Trophoblast cell (in vitro differentiated cells and primary cell): Measurements from ENCODE around the gene TMEM45A.
A peak's percentile ranks its signal among the peaks of the same experiment; 100 is the strongest.

Source experiments
- DNase-seq, 2 donors: peaks; one replicate each; pipeline ENCODE4 v3.0.0-alpha.2; 2016
- H2AFZ ChIP-seq: 2 replicates; pipeline ENCODE4 v1.6.1; 2013; ENCODE audit warnings: low read length, moderate library complexity, mild to moderate bottlenecking; ENCODE audit not compliant: insufficient read depth, poor library complexity
- H2AK5ac ChIP-seq: 2 replicates; pipeline ENCODE4 v1.6.1; 2013; ENCODE audit warnings: mild to moderate bottlenecking, low read length
- H2BK120ac ChIP-seq: 2 replicates; pipeline ENCODE4 v1.6.1; 2013; ENCODE audit warnings: low read length, mild to moderate bottlenecking, moderate library complexity; ENCODE audit not compliant: insufficient read depth, poor library complexity
- H2BK12ac ChIP-seq: 2 replicates; pipeline ENCODE4 v1.6.1; 2013; ENCODE audit warnings: mild to moderate bottlenecking, low read length, moderate library complexity
- H2BK5ac ChIP-seq: 2 replicates; pipeline ENCODE4 v1.6.1; 2013; ENCODE audit warnings: low read length, low read depth, moderate library complexity, mild to moderate bottlenecking; ENCODE audit not compliant: poor library complexity
- H3K14ac ChIP-seq: 2 replicates; pipeline ENCODE4 v1.6.1; 2013; ENCODE audit warnings: mild to moderate bottlenecking, low read length
- H3K18ac ChIP-seq: 2 replicates; pipeline ENCODE4 v1.6.1; 2013; ENCODE audit warnings: mild to moderate bottlenecking, low read length
- H3K23ac ChIP-seq: 2 replicates; pipeline ENCODE4 v1.6.1; 2013; ENCODE audit warnings: low read length
- H3K27ac ChIP-seq: 2 replicates; pipeline ENCODE4 v1.5.1; 2013; ENCODE audit warnings: low read depth, mild to moderate bottlenecking, inconsistent platforms, low read length, moderate library complexity
- H3K27me3 ChIP-seq: 2 replicates; pipeline ENCODE4 v1.6.1; 2013; ENCODE audit warnings: inconsistent platforms, mild to moderate bottlenecking, low read length, moderate library complexity; ENCODE audit not compliant: insufficient read depth
- H3K36me3 ChIP-seq, 2 experiments: 1 replicate in 1 of 2; 2 replicates in 1 of 2; pipeline ENCODE4 v1.6.1; 2013; ENCODE audit warnings: low read length in 2 of 2, mild to moderate bottlenecking in 2 of 2, moderate library complexity in 1 of 2; ENCODE audit not compliant: insufficient read depth in 2 of 2, control insufficient read depth in 1 of 2
- H3K4ac ChIP-seq: 2 replicates; pipeline ENCODE4 v1.6.1; 2013; ENCODE audit warnings: low read depth, mild to moderate bottlenecking, low read length, moderate library complexity
- H3K4me1 ChIP-seq, 2 experiments: 1 replicate in 1 of 2; 2 replicates in 1 of 2; pipeline ENCODE4 v1.6.1; 2013; ENCODE audit warnings: low read length in 2 of 2, mild to moderate bottlenecking in 2 of 2, moderate library complexity in 1 of 2; ENCODE audit not compliant: insufficient read depth in 2 of 2, control insufficient read depth in 1 of 2
- H3K4me2 ChIP-seq: 2 replicates; pipeline ENCODE4 v1.6.1; 2013; ENCODE audit warnings: inconsistent platforms, mild to moderate bottlenecking, low read length, moderate library complexity
- H3K4me3 ChIP-seq: 2 replicates; pipeline ENCODE4 v1.5.1; 2013; ENCODE audit warnings: mild to moderate bottlenecking, low read depth, low read length, inconsistent platforms
- H3K79me1 ChIP-seq: one replicate; pipeline ENCODE4 v1.6.1; 2013; ENCODE audit warnings: low read length
- H3K79me2 ChIP-seq: 2 replicates; pipeline ENCODE4 v1.6.1; 2013; ENCODE audit warnings: low read length, mild to moderate bottlenecking; ENCODE audit not compliant: control insufficient read depth, insufficient read depth, poor library complexity
- H3K9ac ChIP-seq: 2 replicates; pipeline ENCODE4 v1.6.1; 2013; ENCODE audit warnings: mild to moderate bottlenecking, low read length
- H3K9me3 ChIP-seq: 2 replicates; pipeline ENCODE4 v1.6.1; 2013; ENCODE audit warnings: low read depth, mild to moderate bottlenecking, control low read depth, inconsistent platforms, low read length; ENCODE audit not compliant: insufficient read depth
- H4K12ac ChIP-seq: 2 replicates; pipeline ENCODE4 v1.6.1; 2013; ENCODE audit warnings: low read depth, mild to moderate bottlenecking, low read length, moderate library complexity
- H4K8ac ChIP-seq: 2 replicates; pipeline ENCODE4 v1.6.1; 2013; ENCODE audit warnings: low read depth, mild to moderate bottlenecking, low read length, moderate library complexity
- H4K91ac ChIP-seq: one replicate; pipeline ENCODE4 v1.6.1; 2013; ENCODE audit warnings: low read depth, mild to moderate bottlenecking, low read length, moderate library complexity
- WGBS: extraction: QIAGEN DNeasy Blood & Tissue Kit; methylation state at CpG from one replicate; pipeline ENCODE4 v1.1.7; 2013; ENCODE audit warnings: missing lambda C conversion rate; ENCODE audit not compliant: insufficient read length, insufficient coverage; ENCODE audit errors: extremely low coverage; 5-methylcytosine and 5-hydroxymethylcytosine counted together

The TMEM45A gene

GRCh38 chr3:100457811-100458210 is 34.6 kb upstream of the TMEM45A start:
- Histone ChIP-seq H3K79me1 (no peaks in the 10 kb centered on the region), H4K91ac (no peak overlapping the region)
- WGBS: no CpG with 5 or more reads among the region's 1 CpG

GRCh38 chr3:100458814-100459213 is 33.6 kb upstream of the TMEM45A start:
- WGBS: no CpG with 5 or more reads among the region's 1 CpG
- no peak overlapping the region for H2AFZ ChIP-seq
- no peaks in the 10 kb centered on the region for H3K4me1 ChIP-seq
- H3K23ac ChIP-seq: no peak overlapping the region
- no peak overlapping the region for H2BK120ac ChIP-seq
- no peak overlapping the region for H3K4me2 ChIP-seq
- H3K4me3 ChIP-seq: no peak overlapping the region
- DNase-seq: no peak
- no peaks in the 10 kb centered on the region for H3K79me1 ChIP-seq
- H3K27me3 ChIP-seq: no peaks in the 10 kb centered on the region
- H3K14ac ChIP-seq: no peak overlapping the region
- H3K27ac ChIP-seq: no peak overlapping the region
- H2BK5ac ChIP-seq: no peak overlapping the region
- no peak overlapping the region for H4K12ac ChIP-seq
- H3K4ac ChIP-seq: no peak overlapping the region
- no peaks in the 10 kb centered on the region for H3K9me3 ChIP-seq
- no peak overlapping the region for H2AK5ac ChIP-seq
- no peaks in the 10 kb centered on the region for H3K79me2 ChIP-seq
- no peak overlapping the region for H4K91ac ChIP-seq
- H2BK12ac ChIP-seq: no peak overlapping the region
- H3K36me3 ChIP-seq: no peaks in the 10 kb centered on the region
- H4K8ac ChIP-seq: no peak overlapping the region
- H3K18ac ChIP-seq: no peak overlapping the region
- H3K9ac ChIP-seq: no peak overlapping the region

More at GRCh38 chr3:100457811-100458210, 34.6 kb upstream of the TMEM45A start:
- Histone ChIP-seq H3K14ac (no peak overlapping the region), H3K23ac (no peak overlapping the region), H3K27me3 (no peaks in the 10 kb centered on the region), H2BK12ac (no peak overlapping the region), H3K4me3 (no peak overlapping the region), H3K9ac (no peak overlapping the region), H2AFZ (no peak overlapping the region), H2BK5ac (no peak overlapping the region), H3K4me2 (no peak overlapping the region), H4K8ac (no peak overlapping the region), H2BK120ac (no peak overlapping the region), H3K9me3 (no peaks in the 10 kb centered on the region), H4K12ac (no peak overlapping the region), H3K79me2 (no peaks in the 10 kb centered on the region), H3K18ac (no peak overlapping the region), H3K4me1 (no peaks in the 10 kb centered on the region), H3K36me3 (no peaks in the 10 kb centered on the region), H3K27ac (no peak overlapping the region), H3K4ac (no peak overlapping the region), H2AK5ac (no peak overlapping the region)
- DNase-seq: no peak

DNA sequence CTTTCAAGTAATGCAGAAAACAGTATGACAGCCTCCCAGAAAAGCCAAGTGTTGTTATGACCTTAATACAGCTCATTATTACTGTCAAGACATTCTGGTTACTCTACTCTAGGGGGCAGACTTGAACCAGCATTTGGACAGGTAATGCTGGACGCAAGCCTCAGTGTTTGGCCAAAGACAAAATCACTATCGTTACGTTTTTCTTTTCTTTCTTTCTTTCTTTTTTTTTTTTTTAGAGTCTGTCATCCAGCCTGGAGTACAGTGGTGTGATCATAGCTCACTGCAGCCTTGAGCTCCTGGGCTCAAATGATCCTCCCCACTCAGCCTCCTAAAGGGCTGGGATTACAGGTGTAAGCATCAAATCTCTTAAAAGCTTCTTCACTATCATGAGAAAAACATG is 29.4 kb upstream of the TMEM45A start:
- DNase-seq: peak; percentile 30 to 81
- Histone ChIP-seq H3K79me1 (no peaks in the 10 kb centered on the region), H3K9ac (no peak overlapping the region), H4K91ac (no peak overlapping the region), H2BK120ac (no peak overlapping the region), H3K4me3 (no peak overlapping the region), H3K14ac (no peak overlapping the region), H3K18ac (no peak overlapping the region), H3K27me3 (no peaks in the 10 kb centered on the region), H3K23ac (no peak overlapping the region), H4K12ac (no peak overlapping the region), H3K4me2 (no peak overlapping the region), H3K9me3 (no peaks in the 10 kb centered on the region), H2AFZ (no peak overlapping the region), H4K8ac (no peak overlapping the region), H2BK12ac (no peak overlapping the region), H2BK5ac (no peak overlapping the region), H3K4ac (no peak overlapping the region), H3K4me1 (no peaks in the 10 kb centered on the region), H3K36me3 (no peaks in the 10 kb centered on the region), H3K79me2 (no peaks in the 10 kb centered on the region), H3K27ac (no peak overlapping the region), H2AK5ac (no peak overlapping the region)
- no CpG with 5 or more reads among the region's 3 CpGs for WGBS

GRCh38 chr3:100463646-100464155 is 28.7 kb upstream of the TMEM45A start:
- Histone ChIP-seq H4K12ac (no peak overlapping the region), H3K14ac (no peak overlapping the region), H3K79me2 (no peaks in the 10 kb centered on the region), H3K9me3 (no peaks in the 10 kb centered on the region), H4K8ac (no peak overlapping the region), H3K23ac (no peak overlapping the region), H3K4me2 (no peak overlapping the region), H3K36me3 (no peaks in the 10 kb centered on the region), H2BK12ac (no peak overlapping the region), H3K4me3 (no peak overlapping the region), H3K27me3 (no peaks in the 10 kb centered on the region), H3K4ac (no peak overlapping the region), H2BK5ac (no peak overlapping the region), H3K79me1 (no peaks in the 10 kb centered on the region), H2BK120ac (no peak overlapping the region), H2AK5ac (no peak overlapping the region), H3K9ac (no peak overlapping the region), H3K27ac (no peak overlapping the region), H3K18ac (no peak overlapping the region), H4K91ac (no peak overlapping the region), H2AFZ (no peak overlapping the region), H3K4me1 (no peaks in the 10 kb centered on the region)
- no CpG with 5 or more reads among the region's 3 CpGs for WGBS
- DNase-seq: no peak
